OCI-LY7 (cell line): ENCODE results near the gene WDR64. TPM values are rescaled to one million over a fixed set of nuclear protein-coding genes. Genes with fewer than 3 reads are reported as not detected.

ENCODE experiments used
- BruUV-seq: library from RNA; stranded (reverse); fragments of 400-500 nt; replicated peaks from 2 replicates; lab custom pipeline; 2021; lab: Mats Ljungman, UMichigan
- CTCF ChIA-PET: fragments of 300-600 bp; sonication (Branson Sonifier 250); formaldehyde crosslinking; loops from one replicate; lab custom pipeline; 2022; ENCODE audit warnings: antibody characterized with exemption; ENCODE audit not compliant: unreplicated experiment; lab: Charles Lee
- POLR2A ChIA-PET: fragments of 300-600 bp; sonication (Branson Sonifier 250); formaldehyde crosslinking; loops from one replicate; lab custom pipeline; 2022; ENCODE audit warnings: antibody characterized with exemption; lab: Charles Lee
- DNase-seq: peaks from one replicate; pipeline ENCODE4 v3.0.0-alpha.2; 2015; ENCODE audit warnings: low spot score
- H2AFZ ChIP-seq: fragments of 200-600 bp; sonication (generic), shearing (Covaris generic); 2 replicates; pipeline ENCODE4 v1.6.1; 2014; ENCODE audit warnings: mild to moderate bottlenecking, antibody characterized with exemption, low read length, moderate library complexity
- H3K27ac ChIP-seq: fragments of 200-600 bp; sonication (generic); 2 replicates; pipeline ENCODE4 v1.5.1; 2014; ENCODE audit warnings: mixed run types, low read depth, mild to moderate bottlenecking, moderate library complexity, low read length, inconsistent platforms; ENCODE audit not compliant: poor library complexity, severe bottlenecking
- H3K36me3 ChIP-seq: fragments of 200-600 bp; sonication (generic); 2 replicates; pipeline ENCODE4 v1.6.1; 2014; ENCODE audit warnings: mild to moderate bottlenecking, antibody characterized with exemption, low read length, moderate library complexity, mixed read lengths; ENCODE audit not compliant: insufficient read depth
- H3K4me1 ChIP-seq: fragments of 200-600 bp; sonication (generic); 2 replicates; pipeline ENCODE4 v1.5.1; 2014; ENCODE audit warnings: mild to moderate bottlenecking, low read length; ENCODE audit not compliant: insufficient read depth, poor library complexity, severe bottlenecking
- H3K4me2 ChIP-seq: fragments of 200-600 bp; sonication (generic); 2 replicates; pipeline ENCODE4 v1.6.1; 2014; ENCODE audit warnings: mild to moderate bottlenecking, low read length
- H3K4me3 ChIP-seq: fragments of 200-600 bp; sonication (generic); 2 replicates; pipeline ENCODE4 v1.5.1; 2014; ENCODE audit warnings: mild to moderate bottlenecking, low read depth, low read length; ENCODE audit not compliant: poor library complexity, severe bottlenecking
- H3K79me2 ChIP-seq: fragments of 200-600 bp; sonication (generic); 2 replicates; pipeline ENCODE4 v1.6.1; 2016; ENCODE audit warnings: low read depth, mild to moderate bottlenecking, low read length, moderate library complexity, mixed read lengths; ENCODE audit not compliant: insufficient read depth
- H3K9me2 ChIP-seq: fragments of 200-600 bp; sonication (generic); 2 replicates; pipeline ENCODE4 v1.6.1; 2016; ENCODE audit warnings: mild to moderate bottlenecking, low read length, mixed read lengths; ENCODE audit not compliant: insufficient read depth
- H3K9me3 ChIP-seq: fragments of 200-600 bp; sonication (generic); 2 replicates; pipeline ENCODE4 v1.6.1; 2014; ENCODE audit warnings: mild to moderate bottlenecking, mixed run types, low read length, mixed read lengths
- H4K20me1 ChIP-seq: fragments of 200-600 bp; sonication (generic); 2 replicates; pipeline ENCODE4 v1.6.1; 2014; ENCODE audit warnings: mild to moderate bottlenecking, antibody characterized with exemption, low read length, moderate library complexity, mixed read lengths; ENCODE audit not compliant: insufficient read depth
- CTCF ChIP-seq: fragments of 200-600 bp; sonication (generic); conservative IDR thresholded peaks from 2 replicates; pipeline ENCODE4 v1.5.1; 2014; ENCODE audit warnings: mild to moderate bottlenecking, antibody characterized with exemption, low read length, moderate library complexity, mixed read lengths
- EZH2phosphoT487 ChIP-seq: fragments of 200-600 bp; sonication (generic); IDR thresholded peaks from 2 replicates; pipeline ENCODE4 v1.6.1; 2018; ENCODE audit warnings: low read depth, borderline replicate concordance, mild to moderate bottlenecking, mixed run types, antibody characterized with exemption, low read length, moderate library complexity, mixed read lengths
- intact Hi-C: fragments of 100-400 bp; cut with micrococcal nuclease; formaldehyde crosslinking; loops from one replicate; pipeline ENCODE4 v1.10.0; 2022; ENCODE audit not compliant: unreplicated experiment
- total RNA-seq, 2 experiments: library from RNA; depleted of rRNA in 1 of 2; stranded (reverse); fragments of >200 nt in 1 of 2; shearing (Covaris generic) in 1 of 2; gene quantifications; 2 replicates each; pipeline ENCODE4 v1.2.3, GENCODE V29; 2014 to 2022

WDR64 gene
- total RNA-seq, 2 experiments from 2014 or later, result not detected

- CTCF ChIA-PET, result no interaction called here
- BruUV-seq, result no TSS peak
- intact Hi-C loops, result no loop called here
Observed at GRCh38 chr1:241631674-241632073, 20.4 kb upstream of the WDR64 start.

GRCh38 chr1:241632987-241633386 is 19.1 kb upstream of the WDR64 start:
- POLR2A ChIA-PET, result interaction anchor here (0.6 to 1.5 kb wide), 5 partner anchors 14 to 364 kb away, joined by 3 to 4 read pairs (median 4); no protein-coding TSS in a partner anchor
- CTCF ChIA-PET, result no interaction called here
- no TSS peak for BruUV-seq

More at GRCh38 chr1:241631674-241632073, 20.4 kb upstream of the WDR64 start:
- Histone ChIP-seq H4K20me1 (no peaks in the 10 kb centered on the region), H3K9me2 (no peaks in the 10 kb centered on the region), H3K27ac (no peak overlapping the region), H3K4me1 (peaks cover 35% of the 10 kb centered on the region), H3K4me2 (no peak overlapping the region), H2AFZ (no peak overlapping the region), H3K36me3 (peaks cover 32% of the 10 kb centered on the region), H3K9me3 (no peaks in the 10 kb centered on the region), H3K4me3 (no peak overlapping the region), H3K79me2 (0 out of 2 replicates have a peak, but pooled peaks cover 4% of the 10 kb centered on the region)
- no peak for TF ChIP-seq CTCF
- no peak for TF ChIP-seq EZH2phosphoT487
- no peak for DNase-seq
- POLR2A ChIA-PET, result no interaction called here

More at GRCh38 chr1:241632987-241633386, 19.1 kb upstream of the WDR64 start:
- peaks cover 6% of the 10 kb centered on the region; the same call in 1 of the 2 replicates for H3K79me2 ChIP-seq
- no peaks in the 10 kb centered on the region for H3K9me2 ChIP-seq
- H4K20me1 ChIP-seq, result no peaks in the 10 kb centered on the region
- H3K4me2 ChIP-seq, result no peak overlapping the region
- intact Hi-C loops, result no loop called here
- H3K36me3 ChIP-seq, result peaks cover 32% of the 10 kb centered on the region
- no peak overlapping the region for H3K27ac ChIP-seq
- H2AFZ ChIP-seq, result no peak overlapping the region
- no peak overlapping the region for H3K4me3 ChIP-seq
- no peak for DNase-seq
- peaks cover 28% of the 10 kb centered on the region for H3K4me1 ChIP-seq
- TF ChIP-seq CTCF (no peak), EZH2phosphoT487 (no peak)
- no peaks in the 10 kb centered on the region for H3K9me3 ChIP-seq
